HG03521 (cell line): ENCODE results near the gene ZNF470.

ENCODE experiments used
- ATAC-seq: cut with Tn5 transposase; IDR thresholded peaks from one replicate; pipeline ENCODE4 v1.9.1; 2021; ENCODE audit warnings: mild to moderate bottlenecking, moderate library complexity; ENCODE audit not compliant: unreplicated experiment

Gene ZNF470

DNA sequence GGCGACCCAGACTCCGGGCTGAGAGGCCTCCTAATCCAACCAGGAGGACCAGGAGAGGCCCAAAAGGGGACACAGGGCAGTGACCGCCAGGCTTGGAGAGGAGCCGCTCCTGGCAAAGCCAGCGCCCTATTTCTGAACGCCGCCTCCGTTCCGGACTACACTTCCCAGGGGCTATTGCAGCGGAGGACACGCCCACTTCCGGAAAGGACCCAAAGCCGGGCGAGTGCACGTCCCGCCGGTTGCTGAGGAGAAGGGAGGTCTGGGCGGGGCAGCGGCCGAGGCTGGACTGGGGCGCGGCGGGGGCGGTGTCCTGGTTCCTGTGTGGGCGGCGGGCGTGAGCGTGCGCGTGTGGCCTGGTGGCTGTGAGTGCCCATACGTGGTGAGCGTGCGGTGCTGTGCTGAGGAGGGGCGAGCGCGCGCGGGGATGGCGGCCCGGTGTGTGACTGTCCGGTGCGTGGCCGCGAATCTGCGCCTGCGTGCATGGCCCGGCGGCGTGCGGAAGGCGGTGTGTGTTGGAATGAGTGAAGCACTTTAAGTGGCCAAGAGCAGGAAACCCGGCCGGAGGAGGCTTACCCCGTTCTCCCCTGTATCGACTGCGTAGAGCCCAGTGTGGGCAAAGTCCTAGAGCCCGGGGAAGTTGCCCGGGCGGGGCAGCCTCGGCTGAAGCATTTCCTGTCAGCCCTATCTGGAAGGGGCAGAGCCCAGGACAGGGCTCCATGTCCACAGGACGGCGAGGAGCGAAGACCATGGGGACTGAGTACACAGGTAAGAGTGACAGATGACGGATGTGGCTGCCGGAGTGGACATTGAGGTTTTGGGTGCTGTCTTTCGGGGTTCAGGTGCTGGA, at the start of gene ZNF470:
TSS of gene ZNF470 (plus strand) at position 195 of the 847 bp plus-strand sequence. CDS start 2,844 bp downstream, outside the sequence.
- ATAC-seq = peak; percentile 96

GRCh38 chr19:56525214-56525860, 41.9 kb upstream of the ZNF470 start:
- no peak for ATAC-seq

DNA sequence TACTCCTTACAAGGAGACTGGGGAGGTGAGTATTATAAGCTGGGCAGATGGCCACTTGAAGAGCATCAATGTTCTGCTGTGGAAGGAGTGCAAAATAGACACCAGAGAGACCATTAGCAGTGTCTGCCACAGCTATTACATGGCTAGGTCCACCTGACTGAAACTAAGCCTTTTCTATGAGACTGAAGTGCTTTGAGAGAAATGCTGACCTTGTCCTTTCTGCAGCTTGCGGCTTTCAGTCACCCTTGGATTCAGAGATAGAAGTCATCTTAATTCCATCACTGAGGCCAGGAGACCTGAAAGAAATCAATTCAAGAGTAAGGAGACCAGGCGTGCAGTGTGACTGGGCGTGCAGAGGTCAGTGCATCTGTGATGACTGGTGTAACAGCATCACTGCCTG, 29.8 kb upstream of the ZNF470 start:
- ATAC-seq = no peak

DNA sequence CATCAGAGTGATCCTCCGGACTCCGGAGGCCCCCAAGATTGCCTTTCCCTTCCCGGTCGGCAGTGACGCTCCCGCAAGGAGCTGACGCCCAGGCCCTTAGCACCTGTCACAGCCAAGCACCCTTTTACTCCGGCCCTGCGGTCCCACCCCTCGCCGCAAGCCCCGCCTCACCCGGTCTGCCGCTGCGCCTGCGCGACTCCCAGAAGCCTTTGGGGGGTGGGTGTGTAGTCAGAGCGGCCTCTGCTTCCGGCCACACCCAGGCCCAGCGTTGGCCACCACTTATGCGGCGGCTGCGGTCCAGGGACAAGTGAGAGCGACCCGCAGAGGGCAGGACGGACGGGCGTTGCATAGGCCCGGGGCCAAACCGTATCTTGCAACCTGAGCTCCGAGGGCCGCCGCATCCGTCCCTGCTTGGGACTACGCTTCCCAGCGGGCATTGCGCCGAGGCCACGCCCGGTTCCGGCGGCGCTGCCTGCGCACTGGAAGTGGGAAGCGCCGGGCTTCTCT, 29.0 kb upstream of the ZNF470 start:
- no peak for ATAC-seq

DNA sequence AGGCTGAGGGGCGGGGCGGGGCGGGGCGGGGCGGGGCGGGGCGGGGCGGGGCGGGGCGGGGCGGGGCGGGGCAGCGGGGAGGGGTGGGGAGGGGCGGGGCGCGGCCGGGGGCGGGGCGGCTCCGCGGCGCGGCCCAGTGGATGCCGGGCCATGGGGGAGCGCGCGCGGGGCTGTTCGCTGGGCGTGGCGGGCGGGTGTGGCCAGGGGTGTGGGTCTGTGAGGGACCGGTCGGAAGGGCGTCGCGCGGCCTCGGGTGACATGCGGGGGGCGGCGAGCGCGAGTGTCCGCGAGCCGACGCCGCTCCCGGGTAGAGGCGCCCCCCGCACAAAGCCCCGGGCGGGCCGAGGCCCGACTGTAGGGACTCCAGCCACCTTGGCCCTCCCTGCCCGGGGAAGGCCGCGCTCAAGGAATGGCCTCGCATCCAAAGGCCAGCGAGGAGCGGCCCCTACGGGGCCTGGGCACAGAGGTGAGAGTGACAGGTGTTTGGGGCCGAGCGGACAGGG, 28.5 kb upstream of the ZNF470 start, which contains the start of gene ZFP28:
TSS of gene ZFP28 (plus strand) at position 188 of the 503 bp plus-strand sequence. CDS start at position 259, 71 bp downstream.
- ATAC-seq = no peak

DNA sequence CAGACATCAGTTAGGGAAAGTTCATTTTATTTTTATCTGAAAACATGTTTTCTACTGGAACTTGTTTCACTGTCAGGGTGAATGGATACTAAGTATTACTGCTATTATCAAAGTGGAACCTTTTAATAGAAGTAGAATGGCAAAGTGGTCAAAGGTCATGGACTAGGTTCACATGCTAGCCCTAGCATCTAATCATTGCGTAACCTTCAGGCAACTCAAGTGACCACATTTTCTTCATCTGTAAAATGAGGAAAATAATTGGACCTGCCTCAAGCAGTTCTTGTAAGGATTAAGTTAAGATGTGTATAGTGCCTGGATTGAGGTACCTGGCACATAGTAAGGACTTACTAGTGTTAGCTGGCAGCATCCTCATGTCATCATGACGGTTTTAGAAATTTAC, 23.5 kb upstream of the ZNF470 start:
- ATAC-seq = no peak

DNA sequence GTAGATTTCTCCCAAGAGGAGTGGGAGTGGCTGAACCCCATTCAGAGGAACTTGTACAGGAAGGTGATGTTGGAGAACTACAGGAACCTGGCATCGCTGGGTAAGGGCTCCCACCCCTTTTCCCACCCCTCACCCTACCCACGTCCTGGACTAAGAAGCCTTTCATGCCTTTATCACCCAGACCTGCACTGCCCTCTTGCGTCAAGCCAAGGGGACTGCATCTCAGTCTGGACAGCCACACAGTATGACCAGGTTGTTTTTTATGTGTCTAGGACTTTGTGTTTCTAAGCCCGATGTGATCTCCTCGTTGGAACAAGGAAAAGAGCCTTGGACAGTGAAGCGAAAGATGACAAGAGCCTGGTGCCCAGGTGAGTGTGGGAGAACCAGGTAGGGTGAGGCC, 19.7 kb upstream of the ZNF470 start:
- ATAC-seq = no peak

DNA sequence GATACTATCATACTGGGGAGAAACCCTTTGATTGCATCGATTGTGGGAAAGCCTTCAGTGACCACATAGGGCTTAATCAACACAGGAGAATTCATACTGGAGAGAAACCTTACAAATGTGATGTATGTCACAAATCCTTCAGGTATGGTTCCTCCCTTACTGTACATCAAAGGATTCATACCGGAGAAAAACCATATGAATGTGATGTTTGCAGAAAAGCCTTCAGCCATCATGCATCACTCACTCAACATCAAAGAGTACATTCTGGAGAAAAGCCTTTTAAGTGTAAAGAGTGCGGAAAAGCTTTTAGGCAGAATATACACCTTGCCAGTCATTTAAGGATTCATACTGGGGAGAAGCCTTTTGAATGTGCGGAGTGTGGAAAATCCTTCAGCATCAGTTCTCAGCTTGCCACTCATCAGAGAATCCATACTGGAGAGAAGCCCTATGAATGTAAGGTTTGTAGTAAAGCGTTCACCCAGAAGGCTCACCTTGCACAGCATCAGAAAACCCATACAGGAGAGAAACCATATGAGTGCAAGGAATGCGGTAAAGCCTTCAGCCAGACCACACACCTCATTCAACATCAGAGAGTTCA, 12.9 kb upstream of the ZNF470 start:
- ATAC-seq = no peak

DNA sequence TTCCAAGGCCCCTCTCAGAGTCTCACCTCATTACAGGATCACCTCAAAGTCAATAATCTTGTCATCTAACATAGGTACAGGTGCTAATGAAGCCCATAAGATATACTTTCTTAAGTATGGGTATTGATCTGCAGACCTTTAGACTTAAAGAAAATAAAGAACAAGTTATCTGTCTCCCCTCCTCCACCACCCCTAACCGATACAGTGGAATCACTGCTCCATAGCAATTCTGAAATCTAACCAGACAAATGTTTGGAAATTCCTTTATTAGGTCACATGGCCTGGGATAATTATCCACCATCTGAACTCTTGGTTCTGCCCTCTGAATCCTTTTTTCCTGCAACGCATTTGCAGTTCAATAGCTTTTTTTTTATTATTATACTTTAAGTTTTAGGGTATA, 4.5 kb upstream of the ZNF470 start:
- no peak for ATAC-seq

DNA sequence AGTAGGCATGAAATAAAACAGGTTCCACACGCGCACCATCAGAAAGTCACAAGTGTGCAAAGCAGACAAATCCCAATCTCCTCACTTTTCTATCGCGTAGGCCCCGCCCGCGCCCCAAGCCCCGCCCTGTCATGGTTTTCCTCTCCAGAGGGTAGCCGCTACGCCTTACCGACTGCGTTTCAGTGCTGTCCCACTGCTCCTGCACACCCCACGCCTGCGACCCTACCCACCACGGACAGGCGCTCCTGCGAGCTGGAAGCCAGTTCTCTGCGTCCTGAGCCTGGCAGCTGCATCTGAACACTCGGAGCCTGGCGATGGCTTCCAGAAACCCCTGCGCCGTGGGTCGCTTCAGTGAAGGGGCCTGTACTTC, 379 bp upstream of the ZNF470 start:
- peak; percentile 6 for ATAC-seq

GRCh38 chr19:56572589-56572988, 5.3 kb downstream of the ZNF470 start:
- ATAC-seq = no peak

DNA sequence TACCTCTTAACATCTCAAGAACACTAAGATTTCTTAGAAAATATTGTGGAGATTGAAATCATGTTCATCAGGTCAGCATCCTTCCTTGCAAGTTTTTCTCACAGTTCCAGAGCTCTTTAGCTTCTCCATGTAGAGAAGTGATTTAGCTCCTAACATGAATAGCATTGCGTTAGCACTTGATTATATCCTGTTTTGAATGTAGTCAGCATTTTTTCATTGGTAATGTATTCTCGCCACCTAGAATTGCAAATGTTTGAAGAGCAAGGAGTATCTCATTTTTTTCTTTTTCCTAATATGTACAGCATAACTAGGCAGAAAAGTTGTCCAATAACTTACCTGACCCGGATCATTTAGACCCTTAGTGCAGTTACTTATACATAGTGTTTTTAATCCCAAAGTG, 6.6 kb downstream of the ZNF470 start:
- ATAC-seq = no peak

- no peak for ATAC-seq
Measured at GRCh38 chr19:56577719-56578602, 10.7 kb downstream of the ZNF470 start.

DNA sequence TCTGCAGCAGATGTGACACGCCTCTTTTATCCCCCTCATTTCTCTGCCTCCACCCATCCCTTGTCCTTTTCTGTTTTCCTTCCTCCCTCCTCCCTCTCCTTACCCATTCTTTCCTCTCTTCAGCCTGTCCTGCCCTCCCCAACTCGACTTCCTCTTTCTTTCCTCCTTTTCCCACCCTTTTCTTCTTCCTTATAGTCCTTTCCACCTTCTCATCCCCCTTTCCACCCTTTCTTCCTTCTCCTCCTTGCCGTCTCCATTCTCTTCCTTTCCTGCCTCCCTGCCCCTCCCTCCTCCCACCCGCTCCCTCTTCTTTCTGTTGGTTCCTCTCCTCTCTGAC, 27.1 kb downstream of the ZNF470 start:
- no peak for ATAC-seq

GRCh38 chr19:56594783-56595547, 27.7 kb downstream of the ZNF470 start, which contains the start of gene ZNF71:
TSS of gene ZNF71 (plus strand) at chr19:56595302. CDS start at chr19:56601559, 6,257 bp downstream.
- peak; percentile 86 for ATAC-seq

DNA sequence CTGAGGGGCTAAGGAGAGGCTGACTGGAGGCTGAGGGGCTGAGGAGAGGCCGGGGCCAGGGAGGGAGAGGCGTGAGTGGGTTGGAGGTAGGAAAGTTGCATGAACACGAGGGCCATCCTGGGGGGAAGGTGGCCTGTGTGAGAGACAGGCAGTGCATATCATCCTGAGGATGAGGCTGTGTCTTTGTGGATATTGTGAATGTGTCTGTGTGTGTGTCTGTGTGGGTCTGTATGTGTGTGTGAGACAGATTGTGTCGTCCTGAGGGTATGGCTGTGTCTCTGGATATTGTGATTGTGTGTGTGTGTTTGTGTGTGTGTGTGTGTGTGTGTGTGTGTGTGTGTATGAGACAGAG, 28.3 kb downstream of the ZNF470 start:
- ATAC-seq = no peak

GRCh38 chr19:56596676-56597075, 29.4 kb downstream of the ZNF470 start:
- ATAC-seq = no peak

GRCh38 chr19:56597696-56598095, 30.4 kb downstream of the ZNF470 start:
- no peak for ATAC-seq

GRCh38 chr19:56601375-56601774, 34.1 kb downstream of the ZNF470 start:
- no peak for ATAC-seq

GRCh38 chr19:56603829-56604228, 36.6 kb downstream of the ZNF470 start:
- no peak for ATAC-seq
